ENCODE measurements around the gene CNTROB.

DNA sequence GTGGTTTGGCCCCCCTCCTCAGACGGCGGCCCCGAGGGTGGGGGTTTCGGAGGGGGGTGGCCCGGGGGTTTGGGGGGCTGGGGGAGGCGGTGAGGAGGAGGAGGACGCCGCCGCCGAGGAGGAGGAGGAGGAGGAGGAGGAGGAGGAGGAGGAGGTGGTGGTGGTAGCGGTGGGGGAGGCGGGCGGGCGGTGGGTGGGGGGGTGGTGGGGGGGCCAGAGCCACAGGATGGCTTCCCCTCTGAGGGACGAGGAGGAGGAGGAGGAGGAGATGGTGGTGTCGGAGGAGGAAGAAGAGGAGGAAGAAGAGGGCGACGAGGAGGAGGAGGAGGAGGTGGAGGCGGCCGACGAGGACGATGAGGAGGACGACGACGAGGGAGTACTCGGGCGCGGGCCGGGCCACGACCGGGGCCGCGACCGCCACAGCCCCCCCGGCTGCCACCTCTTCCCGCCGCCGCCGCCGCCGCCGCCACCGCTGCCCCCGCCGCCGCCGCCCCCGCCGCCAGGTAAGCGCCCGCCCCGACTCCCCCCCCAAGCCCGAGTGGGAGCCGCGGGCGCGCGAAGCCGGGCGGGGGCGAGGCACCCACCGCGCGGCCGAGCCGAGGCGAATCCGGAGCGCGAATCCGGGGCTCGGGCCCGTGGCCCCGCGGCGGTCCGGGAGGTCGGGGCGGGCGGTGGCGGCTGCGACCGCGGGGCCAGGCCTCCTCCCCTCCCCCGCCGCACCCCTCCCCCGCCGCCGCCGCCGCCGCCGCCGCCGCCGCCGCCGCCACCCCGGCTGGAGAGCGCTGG lies 47.2 kb upstream of the CNTROB start:
- TF ChIP-seq FOXK2 (IDR thresholded peaks at IDR 0.05), result no peak
- TF ChIP-seq, protein P1, sequence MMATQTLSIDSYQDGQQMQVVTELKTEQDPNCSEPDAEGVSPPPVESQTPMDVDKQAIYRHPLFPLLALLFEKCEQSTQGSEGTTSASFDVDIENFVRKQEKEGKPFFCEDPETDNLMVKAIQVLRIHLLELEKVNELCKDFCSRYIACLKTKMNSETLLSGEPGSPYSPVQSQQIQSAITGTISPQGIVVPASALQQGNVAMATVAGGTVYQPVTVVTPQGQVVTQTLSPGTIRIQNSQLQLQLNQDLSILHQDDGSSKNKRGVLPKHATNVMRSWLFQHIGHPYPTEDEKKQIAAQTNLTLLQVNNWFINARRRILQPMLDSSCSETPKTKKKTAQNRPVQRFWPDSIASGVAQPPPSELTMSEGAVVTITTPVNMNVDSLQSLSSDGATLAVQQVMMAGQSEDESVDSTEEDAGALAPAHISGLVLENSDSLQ (IDR thresholded peaks at IDR 0.05), result no peak

Data from HEK293T (cell line).